SU-DHL-6 (cell line): Measurements from ENCODE around the gene SLC35A5.

ENCODE experiments used
- H2AFZ ChIP-seq: fragments of 200-600 bp; sonication (generic); 2 replicates; pipeline ENCODE4 v1.6.1; 2014; ENCODE audit warnings: low read depth, mild to moderate bottlenecking, moderate library complexity, mixed read lengths, antibody characterized with exemption, low read length; ENCODE audit not compliant: severe bottlenecking
- H3F3A ChIP-seq: fragments of 200-600 bp; shearing (Covaris generic); 2 replicates; pipeline ENCODE4 v1.6.0; 2016; ENCODE audit warnings: antibody characterized with exemption, mild to moderate bottlenecking; ENCODE audit not compliant: insufficient read depth
- H3K27ac ChIP-seq: fragments of 200-600 bp; sonication (generic); 2 replicates; pipeline ENCODE4 v1.5.1; 2016; ENCODE audit warnings: low read depth, mild to moderate bottlenecking, low read length, moderate library complexity, mixed read lengths
- H3K27me3 ChIP-seq: fragments of 200-600 bp; sonication (generic), shearing (Covaris generic); 2 replicates; pipeline ENCODE4 v1.6.0; 2014; ENCODE audit warnings: mild to moderate bottlenecking, low read length
- H3K36me3 ChIP-seq: fragments of 200-600 bp; sonication (generic); 2 replicates; pipeline ENCODE4 v1.6.1; 2014; ENCODE audit warnings: mild to moderate bottlenecking, low read length, mixed read lengths
- H3K4me2 ChIP-seq: fragments of 300-600, 200-600 bp; shearing (Covaris generic), sonication (generic); 2 replicates; pipeline ENCODE4 v1.6.0; 2014; ENCODE audit warnings: low read length, low read depth, mild to moderate bottlenecking; ENCODE audit not compliant: poor library complexity, severe bottlenecking
- H3K4me3 ChIP-seq: fragments of 200-600 bp; sonication (generic); 2 replicates; pipeline ENCODE4 v1.5.1; 2014; ENCODE audit warnings: antibody characterized with exemption, low read length, mild to moderate bottlenecking, mixed read lengths; ENCODE audit not compliant: insufficient read depth, poor library complexity, severe bottlenecking
- H3K79me2 ChIP-seq: fragments of 200-600 bp; sonication (generic); 2 replicates; pipeline ENCODE4 v1.6.1; 2014; ENCODE audit warnings: mild to moderate bottlenecking, low read length, moderate library complexity; ENCODE audit not compliant: insufficient read depth
- H3K9ac ChIP-seq: fragments of 200-600 bp; sonication (generic); 2 replicates; pipeline ENCODE4 v1.7.0; 2014; ENCODE audit warnings: mild to moderate bottlenecking, low read length
- H3K9me2 ChIP-seq: fragments of 200-600 bp; sonication (generic); replicated peaks from 2 replicates; pipeline ENCODE4 v1.6.1; 2014; ENCODE audit warnings: low read length; ENCODE audit not compliant: insufficient read depth
- H3K9me3 ChIP-seq: fragments of 200-600 bp; sonication (generic); 2 replicates; pipeline ENCODE4 v1.6.1; 2014; ENCODE audit warnings: low read length, mixed read lengths; ENCODE audit not compliant: insufficient read depth
- H4K20me1 ChIP-seq: fragments of 200-600 bp; sonication (generic); 2 replicates; pipeline ENCODE4 v1.6.1; 2014; ENCODE audit warnings: low read depth, mild to moderate bottlenecking, antibody characterized with exemption, low read length, moderate library complexity, mixed read lengths
- CTCF ChIP-seq: fragments of 200-600 bp; sonication (generic); IDR thresholded peaks from one replicate; pipeline ENCODE4 v1.5.1; 2017; ENCODE audit warnings: antibody characterized with exemption, mild to moderate bottlenecking, low read length, moderate library complexity; ENCODE audit not compliant: insufficient read depth, poor library complexity, severe bottlenecking
- EZH2phosphoT487 ChIP-seq: fragments of 200-600 bp; sonication (generic), shearing (Covaris generic); conservative IDR thresholded peaks from 2 replicates; pipeline ENCODE4 v1.6.1; 2018; ENCODE audit warnings: mild to moderate bottlenecking, antibody characterized with exemption, low read length, moderate library complexity, mixed read lengths

Gene SLC35A5

GRCh38 chr3:112568642-112569041 lies 6.8 kb downstream of the SLC35A5 start:
- TF ChIP-seq EZH2phosphoT487: no peak
- TF ChIP-seq CTCF: no peak

GRCh38 chr3:112569265-112569664 lies 7.4 kb downstream of the SLC35A5 start:
- no peaks in the 10 kb centered on the region for H3K9me2 ChIP-seq
- no peaks in the 10 kb centered on the region for H3K79me2 ChIP-seq
- no peak overlapping the region for H3K9ac ChIP-seq
- H3K27ac ChIP-seq: no peak overlapping the region
- no peak overlapping the region for H3K4me2 ChIP-seq
- H3K36me3 ChIP-seq: peaks cover 36% of the 10 kb centered on the region
- H2AFZ ChIP-seq: no peak overlapping the region
- H4K20me1 ChIP-seq: no peaks in the 10 kb centered on the region
- H3K27me3 ChIP-seq: no peaks in the 10 kb centered on the region
- H3K9me3 ChIP-seq: no peaks in the 10 kb centered on the region
- H3K4me3 ChIP-seq: no peak overlapping the region
- H3F3A ChIP-seq: peaks cover 4% of the 10 kb centered on the region; the same call in 1 of the 2 replicates
- TF ChIP-seq CTCF: no peak
- TF ChIP-seq EZH2phosphoT487: no peak

More at GRCh38 chr3:112568642-112569041, 6.8 kb downstream of the SLC35A5 start:
- Histone ChIP-seq H3K79me2 (peaks cover 6% of the 10 kb centered on the region; the same call in 1 of the 2 replicates), H3K27me3 (no peaks in the 10 kb centered on the region), H3F3A (peaks cover 4% of the 10 kb centered on the region; the same call in 1 of the 2 replicates), H3K27ac (no peak overlapping the region), H3K4me2 (no peak overlapping the region), H3K36me3 (peaks cover 30% of the 10 kb centered on the region), H3K9ac (no peak overlapping the region), H3K9me3 (no peaks in the 10 kb centered on the region), H4K20me1 (no peaks in the 10 kb centered on the region), H3K4me3 (no peak overlapping the region), H2AFZ (no peak overlapping the region), H3K9me2 (no peaks in the 10 kb centered on the region)

DNA sequence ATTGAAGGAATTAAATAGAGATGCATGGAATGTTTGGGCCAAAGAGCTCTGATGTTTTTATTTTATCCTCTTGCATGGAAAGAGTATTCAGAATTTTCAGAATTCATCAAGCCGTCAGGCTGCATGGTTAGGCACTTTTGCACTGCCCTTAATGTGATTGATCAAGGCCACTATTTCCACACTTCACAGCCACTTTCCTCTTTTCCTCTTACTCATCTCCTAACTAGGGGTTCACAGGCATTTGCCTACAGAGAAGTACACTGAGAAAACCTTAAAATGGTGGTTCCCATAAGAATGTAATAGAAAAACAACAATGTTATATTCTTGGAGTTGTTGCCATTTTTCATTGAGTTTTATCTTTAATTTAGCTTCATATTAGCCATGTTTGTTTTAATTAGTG lies 10.9 kb downstream of the SLC35A5 start:
- Histone ChIP-seq H3K27ac (no peak overlapping the region), H4K20me1 (no peaks in the 10 kb centered on the region), H2AFZ (no peak overlapping the region), H3K4me3 (no peak overlapping the region), H3K79me2 (no peaks in the 10 kb centered on the region), H3K9me3 (no peaks in the 10 kb centered on the region), H3K9me2 (no peaks in the 10 kb centered on the region), H3K9ac (no peak overlapping the region), H3F3A (peaks cover 4% of the 10 kb centered on the region; the same call in 1 of the 2 replicates), H3K4me2 (no peak overlapping the region), H3K27me3 (no peaks in the 10 kb centered on the region), H3K36me3 (peaks cover 46% of the 10 kb centered on the region)
- TF ChIP-seq EZH2phosphoT487 (no peak), CTCF (no peak)
